Measurements from ENCODE around the gene ELL2.

Gene ELL2

DNA sequence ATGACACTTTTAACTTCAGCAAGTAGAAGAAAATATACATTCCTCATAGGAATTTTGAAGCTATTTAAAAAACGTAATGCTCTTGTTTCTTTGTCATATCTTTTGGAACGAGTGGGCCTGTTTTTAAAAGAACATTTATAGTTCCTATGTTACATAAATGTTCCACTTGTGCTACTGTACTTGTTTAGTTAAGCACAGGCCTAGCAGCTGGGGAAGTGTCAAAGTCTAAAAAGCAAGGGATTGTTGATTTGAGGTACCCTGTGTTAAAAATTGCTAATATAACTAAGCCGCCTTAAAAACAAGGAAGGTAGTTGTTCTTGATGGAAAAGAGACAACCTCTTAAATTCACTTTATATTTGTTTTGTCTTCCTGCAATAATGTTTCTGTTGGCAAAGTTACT lies 27.2 kb upstream of the ELL2 start:
- DNase-seq, result no peak
- Mint-ChIP-seq H3K36me3 (ENCODE audit: low read depth) (no peaks in the 10 kb centered on the region), H3K27me3 (peaks cover 2% of the 10 kb centered on the region), H3K9me3 (no peaks in the 10 kb centered on the region), H3K4me3 (no peak overlapping the region), H3K4me1 (ENCODE audit: low read depth) (no peaks in the 10 kb centered on the region), H3K27ac (no peak overlapping the region)

DNA sequence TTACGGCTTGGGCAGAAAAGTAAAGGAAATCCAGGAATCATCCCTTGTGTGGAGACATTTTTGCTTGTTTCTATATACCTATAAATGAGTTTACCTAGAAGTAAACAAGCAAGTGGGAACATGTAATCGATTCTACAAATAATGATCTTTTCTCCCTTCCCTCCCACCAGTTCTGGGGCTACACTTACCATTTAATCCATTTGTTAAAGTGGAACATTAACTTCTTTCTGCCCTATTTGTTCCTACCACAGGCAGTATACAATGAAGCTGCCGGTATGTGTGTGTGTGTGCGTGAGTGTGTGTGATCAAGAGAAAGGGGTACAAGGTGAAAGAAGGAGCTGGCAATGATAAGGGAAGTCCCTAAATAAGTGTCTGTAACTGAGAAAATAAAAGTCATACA lies 26.4 kb upstream of the ELL2 start:
- Mint-ChIP-seq H3K27ac (no peak overlapping the region), H3K4me3 (no peak overlapping the region), H3K4me1 (ENCODE audit: low read depth) (no peaks in the 10 kb centered on the region), H3K27me3 (peaks cover 2% of the 10 kb centered on the region), H3K9me3 (no peaks in the 10 kb centered on the region), H3K36me3 (ENCODE audit: low read depth) (no peaks in the 10 kb centered on the region)
- DNase-seq, result no peak

DNA sequence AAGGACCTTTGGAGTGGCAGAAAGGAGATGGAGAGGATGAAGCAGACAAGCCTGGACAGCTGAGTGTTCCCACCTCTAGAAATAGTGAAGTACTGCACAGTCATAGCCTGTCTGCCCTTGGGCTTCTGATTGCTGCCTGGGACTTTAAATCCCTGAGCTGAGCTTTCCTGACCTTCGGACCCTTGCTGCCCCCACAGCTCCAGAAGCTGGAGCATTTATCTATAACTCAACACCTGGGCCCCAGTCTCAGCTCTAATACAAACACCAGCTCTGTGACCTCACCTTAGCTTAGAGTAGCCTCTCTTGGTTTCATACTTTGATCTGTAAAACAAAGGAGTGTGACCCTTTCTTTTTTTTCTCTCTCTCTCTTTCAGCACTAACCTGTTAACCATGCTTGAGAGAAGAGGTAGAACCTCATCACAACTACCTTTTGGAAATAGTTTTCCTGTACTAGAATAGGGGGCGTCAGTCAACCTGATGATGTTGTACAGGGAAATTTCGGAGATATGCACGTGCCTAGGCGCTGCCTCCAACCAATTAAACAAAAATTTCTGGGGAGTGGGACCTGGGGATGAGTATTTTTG lies 25.4 kb upstream of the ELL2 start:
- Mint-ChIP-seq H3K36me3 (ENCODE audit: low read depth) (no peaks in the 10 kb centered on the region), H3K4me3 (no peak overlapping the region)

DNA sequence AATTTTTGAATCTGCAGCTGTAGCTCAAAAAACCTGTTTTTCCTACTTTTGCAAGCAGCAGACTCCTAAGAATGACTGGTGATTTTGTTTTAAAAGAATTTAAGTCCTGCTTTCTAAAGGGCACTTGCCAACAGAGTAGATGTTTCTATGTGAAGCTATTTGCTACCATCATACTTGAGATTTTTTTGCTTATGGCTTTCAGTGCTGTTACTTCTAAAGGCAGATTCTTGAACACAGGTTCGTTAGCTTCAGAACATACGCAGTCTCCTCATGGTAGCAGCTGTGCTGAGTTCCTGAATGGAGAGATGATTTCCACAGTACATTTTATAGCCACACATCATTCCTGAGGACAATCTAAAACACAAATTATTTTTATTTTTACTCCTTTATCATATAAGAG lies 24.4 kb upstream of the ELL2 start:
- Mint-ChIP-seq H3K4me3 (no peak overlapping the region), H3K27ac (no peak overlapping the region), H3K27me3 (peaks cover under 1% of the 10 kb centered on the region), H3K9me3 (no peaks in the 10 kb centered on the region), H3K36me3 (ENCODE audit: low read depth) (no peaks in the 10 kb centered on the region), H3K4me1 (ENCODE audit: low read depth) (no peaks in the 10 kb centered on the region)
- DNase-seq, result no peak

More for the DNA sequence above, 25.4 kb upstream of the ELL2 start:
- DNase-seq, result no peak
- H3K27me3 Mint-ChIP-seq, result peaks cover 2% of the 10 kb centered on the region
- no peaks in the 10 kb centered on the region for H3K9me3 Mint-ChIP-seq
- H3K27ac Mint-ChIP-seq, result no peak overlapping the region
- H3K4me1 Mint-ChIP-seq (ENCODE audit: low read depth), result no peaks in the 10 kb centered on the region

DNA sequence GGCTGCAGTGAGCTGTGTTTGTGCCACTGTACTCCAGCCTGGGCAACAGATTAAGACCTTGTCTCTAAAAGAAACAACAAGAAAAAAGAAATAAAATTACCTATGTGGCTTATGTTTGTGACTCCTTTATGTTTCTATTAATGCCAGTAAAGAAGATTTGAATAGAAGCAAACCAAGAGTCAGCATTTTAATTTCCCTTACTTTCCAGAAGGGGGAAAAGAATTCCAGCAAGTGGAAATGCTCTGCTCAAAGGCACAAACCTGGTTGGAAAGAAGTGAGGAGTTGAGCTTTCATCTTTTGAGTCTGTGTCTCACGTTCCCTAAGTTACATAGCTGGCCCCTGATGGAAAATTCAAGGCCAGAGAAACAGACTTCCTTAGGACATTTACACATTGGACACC lies 23.6 kb upstream of the ELL2 start:
- no peaks in the 10 kb centered on the region for H3K9me3 Mint-ChIP-seq

DNA sequence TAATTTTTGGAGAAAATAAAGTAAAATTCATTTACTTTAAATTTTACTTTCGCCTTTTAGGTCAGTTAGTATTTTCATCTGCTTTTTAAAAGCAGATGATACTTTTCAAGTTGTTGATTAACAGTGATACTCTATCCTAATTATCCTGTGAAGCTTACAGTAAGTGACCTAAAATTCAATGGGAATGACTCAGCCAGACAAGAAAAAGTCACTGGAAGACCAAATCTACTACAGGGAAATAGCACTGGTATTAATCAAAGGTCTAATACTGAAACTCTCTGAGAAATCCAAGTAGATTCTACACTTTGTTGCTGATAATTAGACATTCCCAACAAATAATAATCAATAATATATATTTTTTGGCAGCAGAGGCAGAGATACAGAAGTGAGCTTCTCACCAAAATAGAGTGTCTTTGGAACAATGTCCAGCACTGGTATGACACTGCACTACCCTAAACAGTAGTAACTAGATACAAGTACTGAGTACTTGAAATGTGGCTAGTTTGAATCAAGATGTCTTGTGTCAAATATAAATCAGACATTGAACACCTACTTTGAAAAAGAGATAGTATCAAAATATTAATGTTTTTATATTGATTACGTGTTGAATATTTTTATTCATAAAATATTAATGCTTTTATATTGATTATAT lies 22.8 kb upstream of the ELL2 start:
- DNase-seq, result no peak
- H3K27ac Mint-ChIP-seq, result no peak overlapping the region
- H3K27me3 Mint-ChIP-seq, result no peaks in the 10 kb centered on the region
- H3K36me3 Mint-ChIP-seq (ENCODE audit: low read depth), result no peaks in the 10 kb centered on the region
- no peak overlapping the region for H3K4me3 Mint-ChIP-seq
- no peaks in the 10 kb centered on the region for H3K9me3 Mint-ChIP-seq
- H3K4me1 Mint-ChIP-seq (ENCODE audit: low read depth), result no peaks in the 10 kb centered on the region

More for the DNA sequence above, 23.6 kb upstream of the ELL2 start:
- Mint-ChIP-seq H3K4me3 (no peak overlapping the region), H3K36me3 (ENCODE audit: low read depth) (no peaks in the 10 kb centered on the region), H3K27me3 (no peaks in the 10 kb centered on the region), H3K4me1 (ENCODE audit: low read depth) (no peaks in the 10 kb centered on the region), H3K27ac (no peak overlapping the region)
- DNase-seq, result no peak

DNA sequence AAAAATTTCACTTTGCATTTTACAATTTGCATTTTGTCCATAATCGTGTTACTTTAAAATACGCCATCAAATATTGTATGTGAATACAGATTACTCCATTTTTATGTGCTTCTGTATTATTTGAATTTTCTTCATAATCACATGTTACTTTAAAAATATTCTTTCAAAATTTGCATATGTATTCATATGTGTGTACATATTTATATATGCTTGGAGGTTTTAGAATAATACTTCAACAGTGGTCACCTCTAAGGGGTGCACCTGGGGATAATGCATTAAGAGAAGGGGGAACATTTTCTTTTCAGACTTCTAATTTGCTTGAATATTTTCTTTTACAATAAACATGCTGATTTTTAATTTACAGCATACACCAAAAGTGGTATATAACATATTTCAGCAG lies 21.9 kb upstream of the ELL2 start:
- peaks cover under 1% of the 10 kb centered on the region for H3K27me3 Mint-ChIP-seq
- no peaks in the 10 kb centered on the region for H3K36me3 Mint-ChIP-seq (ENCODE audit: low read depth)
- no peak for DNase-seq
- no peak overlapping the region for H3K4me3 Mint-ChIP-seq
- no peak overlapping the region for H3K27ac Mint-ChIP-seq
- no peaks in the 10 kb centered on the region for H3K9me3 Mint-ChIP-seq
- no peaks in the 10 kb centered on the region for H3K4me1 Mint-ChIP-seq (ENCODE audit: low read depth)

DNA sequence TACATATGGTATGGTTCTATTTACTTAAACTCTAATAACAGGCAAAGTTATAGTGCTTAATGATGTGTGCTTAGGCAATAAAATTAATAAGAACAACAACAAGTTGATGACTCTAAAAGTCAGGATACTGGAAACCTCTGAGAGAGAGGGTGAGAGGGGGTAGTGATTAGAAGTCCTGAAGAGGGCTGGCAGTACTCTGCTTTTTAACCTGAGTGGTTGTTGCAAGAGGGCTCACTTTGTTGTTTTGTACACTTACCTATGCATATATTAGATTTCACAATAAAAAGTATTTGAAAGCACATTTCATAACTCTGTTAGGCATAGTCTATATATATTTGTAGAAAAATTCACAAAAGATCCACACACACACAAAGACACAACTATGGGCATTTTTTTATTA lies 21.4 kb upstream of the ELL2 start:
- Mint-ChIP-seq H3K4me3 (no peak overlapping the region), H3K9me3 (no peaks in the 10 kb centered on the region), H3K4me1 (ENCODE audit: low read depth) (no peaks in the 10 kb centered on the region), H3K27ac (no peak overlapping the region), H3K27me3 (peaks cover 5% of the 10 kb centered on the region), H3K36me3 (ENCODE audit: low read depth) (no peaks in the 10 kb centered on the region)
- no peak for DNase-seq

DNA sequence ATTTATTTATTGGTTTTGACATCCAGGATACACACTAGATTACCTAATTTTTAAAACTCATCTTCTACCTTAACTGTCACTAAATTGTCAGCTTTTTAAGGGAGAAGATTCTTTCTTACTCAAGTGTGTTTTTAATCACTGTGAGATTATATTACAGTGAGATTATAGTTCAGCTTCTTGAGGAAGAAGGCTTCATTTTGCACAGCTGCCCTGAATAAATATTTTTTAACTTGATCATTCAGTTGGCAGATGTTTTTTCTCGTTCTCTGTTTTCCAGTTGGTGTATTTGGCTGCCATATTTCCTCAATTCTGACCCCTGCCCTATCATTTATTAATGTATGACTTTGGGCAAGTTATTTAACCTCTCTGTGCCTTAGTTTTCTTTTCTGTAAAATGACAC lies 15.0 kb upstream of the ELL2 start:
- DNase-seq, result no peak
- Mint-ChIP-seq H3K36me3 (ENCODE audit: low read depth) (no peaks in the 10 kb centered on the region), H3K4me1 (ENCODE audit: low read depth) (peaks cover 6% of the 10 kb centered on the region), H3K4me3 (no peak overlapping the region), H3K27ac (no peak overlapping the region), H3K27me3 (peaks cover 17% of the 10 kb centered on the region), H3K9me3 (peaks cover 3% of the 10 kb centered on the region)

DNA sequence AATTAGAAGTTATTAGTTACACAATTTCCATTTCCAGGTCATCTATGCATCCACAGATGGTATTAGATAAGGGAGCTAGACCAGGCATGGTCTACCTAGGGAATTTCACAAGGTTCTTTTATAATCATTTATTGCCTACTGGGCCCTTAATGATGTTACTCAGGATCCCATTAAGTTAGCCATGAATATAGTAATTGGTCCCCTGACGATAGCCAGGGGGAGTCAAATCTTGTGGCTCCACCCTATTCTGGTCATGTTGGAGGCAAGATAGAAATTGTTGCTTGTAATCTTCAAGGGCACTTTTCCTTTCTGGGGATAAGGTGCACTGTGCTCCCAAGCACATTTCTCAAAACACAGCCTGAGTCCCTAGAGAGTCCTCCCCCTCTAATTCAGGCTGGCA lies 14.1 kb upstream of the ELL2 start:
- Mint-ChIP-seq H3K36me3 (ENCODE audit: low read depth) (no peaks in the 10 kb centered on the region), H3K4me1 (ENCODE audit: low read depth) (peaks cover 6% of the 10 kb centered on the region), H3K9me3 (peaks cover 3% of the 10 kb centered on the region), H3K4me3 (no peak overlapping the region), H3K27ac (no peak overlapping the region), H3K27me3 (peaks cover 17% of the 10 kb centered on the region)
- DNase-seq, result no peak

DNA sequence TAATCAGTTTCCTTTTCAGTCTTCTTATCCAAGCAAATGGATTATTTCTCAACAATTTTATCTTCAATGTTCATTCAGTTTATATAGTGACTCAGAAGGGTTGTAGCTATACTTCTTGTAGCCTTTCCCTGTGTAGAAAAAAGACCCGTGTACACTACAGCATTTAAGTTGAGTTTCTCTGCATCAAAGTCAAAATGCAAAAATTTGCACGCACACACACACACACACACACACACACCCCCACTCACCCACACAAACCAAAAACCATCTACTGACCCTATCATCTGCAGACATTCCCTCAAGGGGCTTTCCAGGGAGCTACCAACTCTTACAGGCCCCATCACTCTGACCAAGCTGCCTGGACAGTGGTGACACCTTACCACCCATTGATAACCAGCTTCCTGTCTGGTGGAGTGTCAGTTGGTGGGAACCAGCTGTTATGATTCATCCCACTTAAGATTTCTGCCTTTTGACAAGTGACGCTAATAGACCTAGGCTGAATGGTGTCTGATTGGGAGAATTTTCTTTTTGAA lies 12.2 kb upstream of the ELL2 start:
- peaks cover 8% of the 10 kb centered on the region for H3K9me3 Mint-ChIP-seq
- no peaks in the 10 kb centered on the region for H3K36me3 Mint-ChIP-seq (ENCODE audit: low read depth)
- peaks cover 6% of the 10 kb centered on the region for H3K4me1 Mint-ChIP-seq (ENCODE audit: low read depth)
- peaks cover 17% of the 10 kb centered on the region for H3K27me3 Mint-ChIP-seq
- peak overlapping the region; percentile 23 for H3K27ac Mint-ChIP-seq
- no peak overlapping the region for H3K4me3 Mint-ChIP-seq
- no peak for DNase-seq

DNA sequence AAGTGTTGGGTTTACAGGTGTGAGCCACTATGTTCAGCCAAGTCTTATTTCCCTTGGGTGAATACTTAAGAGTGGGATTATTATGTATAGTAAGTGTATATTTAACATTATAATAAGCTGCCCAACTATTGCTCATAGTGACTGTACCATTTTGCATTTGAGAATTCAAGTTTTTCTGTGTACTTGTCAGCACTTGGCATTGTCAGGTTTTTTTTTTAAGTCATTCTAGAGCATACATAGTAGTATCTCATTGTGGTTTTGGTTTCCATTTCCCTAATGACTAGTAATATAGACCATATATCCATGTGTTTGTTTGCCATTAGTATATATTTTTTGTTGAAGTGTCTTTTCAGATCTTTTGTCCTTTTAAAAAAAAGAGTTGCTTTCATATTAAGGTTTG lies 10.5 kb upstream of the ELL2 start:
- no peak overlapping the region for H3K27ac Mint-ChIP-seq
- H3K9me3 Mint-ChIP-seq, result peaks cover 8% of the 10 kb centered on the region
- no peak overlapping the region for H3K4me3 Mint-ChIP-seq
- no peaks in the 10 kb centered on the region for H3K36me3 Mint-ChIP-seq (ENCODE audit: low read depth)
- H3K27me3 Mint-ChIP-seq, result peaks cover 5% of the 10 kb centered on the region
- DNase-seq, result no peak
- H3K4me1 Mint-ChIP-seq (ENCODE audit: low read depth), result peaks cover 6% of the 10 kb centered on the region

DNA sequence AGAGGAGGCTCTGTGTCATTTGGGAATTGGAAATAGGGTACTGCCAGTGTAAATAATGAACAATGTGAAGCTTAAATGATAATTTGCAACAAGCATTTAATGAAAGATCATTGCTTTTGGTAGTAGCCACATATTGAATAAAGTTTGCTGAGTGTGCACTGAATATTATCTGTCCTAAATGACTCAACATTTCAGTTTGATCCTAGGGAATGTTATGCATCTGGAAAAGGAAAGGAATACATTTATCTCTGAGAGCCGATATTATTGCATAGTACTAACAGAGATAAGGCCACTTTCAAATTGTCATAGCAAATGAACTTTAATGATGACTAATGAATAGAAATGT lies 8.7 kb upstream of the ELL2 start:
- H3K9me3 Mint-ChIP-seq, result peaks cover 8% of the 10 kb centered on the region
- no peak overlapping the region for H3K4me3 Mint-ChIP-seq
- peaks cover 6% of the 10 kb centered on the region for H3K4me1 Mint-ChIP-seq (ENCODE audit: low read depth)
- no peak overlapping the region for H3K27ac Mint-ChIP-seq
- no peak for DNase-seq
- H3K27me3 Mint-ChIP-seq, result peaks cover 2% of the 10 kb centered on the region
- no peaks in the 10 kb centered on the region for H3K36me3 Mint-ChIP-seq (ENCODE audit: low read depth)

DNA sequence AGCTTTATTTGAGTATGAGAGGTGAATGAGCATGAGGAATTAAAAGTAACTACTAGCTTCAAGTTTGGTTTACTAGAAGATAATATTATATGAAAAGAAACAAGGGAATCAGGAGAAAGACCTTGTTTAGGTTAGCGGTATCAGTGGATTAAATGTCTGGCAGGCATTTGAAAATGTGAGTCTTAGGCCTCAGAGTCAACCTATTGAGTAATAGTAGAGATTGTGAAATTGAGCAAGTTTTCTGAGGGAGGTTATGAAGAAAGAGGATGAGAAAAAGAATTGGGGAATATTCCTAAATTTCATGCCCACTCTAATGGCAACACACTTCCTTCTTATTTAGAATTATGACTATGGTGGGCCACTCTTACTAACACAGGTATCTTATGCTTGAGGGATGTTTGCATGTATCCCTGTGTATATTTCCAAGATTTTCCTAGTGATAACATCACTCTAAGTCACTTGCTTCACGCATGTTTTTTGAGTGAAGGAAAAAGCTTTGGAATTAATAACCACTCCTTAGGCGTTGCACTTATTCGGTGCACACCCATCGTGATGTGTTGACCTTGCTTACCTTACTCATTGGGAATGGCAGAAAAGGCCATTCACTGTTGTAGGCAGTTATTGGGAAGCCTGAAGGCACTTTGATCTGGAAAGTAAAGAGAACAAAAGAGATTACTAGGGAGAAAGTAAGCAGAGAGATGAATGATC lies 8.2 kb upstream of the ELL2 start:
- H3K4me1 Mint-ChIP-seq (ENCODE audit: low read depth), result peaks cover 7% of the 10 kb centered on the region
- no peaks in the 10 kb centered on the region for H3K36me3 Mint-ChIP-seq (ENCODE audit: low read depth)
- H3K9me3 Mint-ChIP-seq, result peaks cover 8% of the 10 kb centered on the region
- H3K4me3 Mint-ChIP-seq, result no peak overlapping the region
- H3K27ac Mint-ChIP-seq, result no peak overlapping the region
- peaks cover 2% of the 10 kb centered on the region for H3K27me3 Mint-ChIP-seq
- no peak for DNase-seq

DNA sequence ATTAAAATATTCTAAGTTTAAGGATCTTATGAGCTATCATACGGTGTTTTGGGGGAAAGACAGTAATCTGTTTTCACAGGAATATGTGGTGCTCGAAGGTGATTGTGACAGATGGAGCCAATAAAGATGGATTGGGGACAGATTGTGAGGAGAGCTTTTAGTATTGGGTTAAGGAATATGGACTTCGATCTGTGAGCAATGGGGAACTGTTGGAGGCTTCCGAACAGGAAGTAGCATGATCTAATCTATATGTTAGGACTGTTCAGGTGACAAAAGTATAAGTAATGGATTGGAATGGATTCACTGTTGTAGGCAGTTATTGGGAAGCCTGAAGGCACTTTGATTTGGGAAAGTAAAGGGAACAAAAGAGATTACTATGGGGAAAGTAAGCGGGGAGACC lies 7.4 kb upstream of the ELL2 start:
- DNase-seq, result no peak
- Mint-ChIP-seq H3K4me3 (no peak overlapping the region), H3K36me3 (ENCODE audit: low read depth) (no peaks in the 10 kb centered on the region), H3K27ac (no peak overlapping the region), H3K4me1 (ENCODE audit: low read depth) (peaks cover 13% of the 10 kb centered on the region), H3K9me3 (peaks cover 8% of the 10 kb centered on the region), H3K27me3 (peaks cover 2% of the 10 kb centered on the region)

Data from activated T-cell treated with anti-CD3 and anti-CD28 coated beads, Interleukin-2, amount 50 U/mL, for 24 hours (primary cell).